OCI-LY7 (cell line): ENCODE results near the gene TRAIP. TPM values are rescaled to one million over a fixed set of nuclear protein-coding genes. Genes with fewer than 3 reads are reported as not detected.

Source experiments
- BruUV-seq: library from RNA; stranded (reverse); fragments of 400-500 nt; replicated peaks from 2 replicates; lab custom pipeline; 2021; lab: Mats Ljungman, UMichigan
- CTCF ChIA-PET: fragments of 300-600 bp; sonication (Branson Sonifier 250); formaldehyde crosslinking; loops from one replicate; lab custom pipeline; 2022; ENCODE audit warnings: antibody characterized with exemption; ENCODE audit not compliant: unreplicated experiment; lab: Charles Lee
- POLR2A ChIA-PET: fragments of 300-600 bp; sonication (Branson Sonifier 250); formaldehyde crosslinking; loops from one replicate; lab custom pipeline; 2022; ENCODE audit warnings: antibody characterized with exemption; lab: Charles Lee
- DNase-seq: peaks from one replicate; pipeline ENCODE4 v3.0.0-alpha.2; 2015; ENCODE audit warnings: low spot score
- H2AFZ ChIP-seq: fragments of 200-600 bp; sonication (generic), shearing (Covaris generic); 2 replicates; pipeline ENCODE4 v1.6.1; 2014; ENCODE audit warnings: mild to moderate bottlenecking, antibody characterized with exemption, low read length, moderate library complexity
- H3K27ac ChIP-seq: fragments of 200-600 bp; sonication (generic); 2 replicates; pipeline ENCODE4 v1.5.1; 2014; ENCODE audit warnings: mixed run types, low read depth, mild to moderate bottlenecking, moderate library complexity, low read length, inconsistent platforms; ENCODE audit not compliant: poor library complexity, severe bottlenecking
- H3K36me3 ChIP-seq: fragments of 200-600 bp; sonication (generic); 2 replicates; pipeline ENCODE4 v1.6.1; 2014; ENCODE audit warnings: mild to moderate bottlenecking, antibody characterized with exemption, low read length, moderate library complexity, mixed read lengths; ENCODE audit not compliant: insufficient read depth
- H3K4me1 ChIP-seq: fragments of 200-600 bp; sonication (generic); 2 replicates; pipeline ENCODE4 v1.5.1; 2014; ENCODE audit warnings: mild to moderate bottlenecking, low read length; ENCODE audit not compliant: insufficient read depth, poor library complexity, severe bottlenecking
- H3K4me2 ChIP-seq: fragments of 200-600 bp; sonication (generic); 2 replicates; pipeline ENCODE4 v1.6.1; 2014; ENCODE audit warnings: mild to moderate bottlenecking, low read length
- H3K4me3 ChIP-seq: fragments of 200-600 bp; sonication (generic); 2 replicates; pipeline ENCODE4 v1.5.1; 2014; ENCODE audit warnings: mild to moderate bottlenecking, low read depth, low read length; ENCODE audit not compliant: poor library complexity, severe bottlenecking
- H3K79me2 ChIP-seq: fragments of 200-600 bp; sonication (generic); 2 replicates; pipeline ENCODE4 v1.6.1; 2016; ENCODE audit warnings: low read depth, mild to moderate bottlenecking, low read length, moderate library complexity, mixed read lengths; ENCODE audit not compliant: insufficient read depth
- H3K9me2 ChIP-seq: fragments of 200-600 bp; sonication (generic); 2 replicates; pipeline ENCODE4 v1.6.1; 2016; ENCODE audit warnings: mild to moderate bottlenecking, low read length, mixed read lengths; ENCODE audit not compliant: insufficient read depth
- H3K9me3 ChIP-seq: fragments of 200-600 bp; sonication (generic); 2 replicates; pipeline ENCODE4 v1.6.1; 2014; ENCODE audit warnings: mild to moderate bottlenecking, mixed run types, low read length, mixed read lengths
- H4K20me1 ChIP-seq: fragments of 200-600 bp; sonication (generic); 2 replicates; pipeline ENCODE4 v1.6.1; 2014; ENCODE audit warnings: mild to moderate bottlenecking, antibody characterized with exemption, low read length, moderate library complexity, mixed read lengths; ENCODE audit not compliant: insufficient read depth
- EZH2phosphoT487 ChIP-seq: fragments of 200-600 bp; sonication (generic); IDR thresholded peaks from 2 replicates; pipeline ENCODE4 v1.6.1; 2018; ENCODE audit warnings: low read depth, borderline replicate concordance, mild to moderate bottlenecking, mixed run types, antibody characterized with exemption, low read length, moderate library complexity, mixed read lengths
- intact Hi-C: fragments of 100-400 bp; cut with micrococcal nuclease; formaldehyde crosslinking; loops from one replicate; pipeline ENCODE4 v1.10.0; 2022; ENCODE audit not compliant: unreplicated experiment
- total RNA-seq, 2 experiments: library from RNA; depleted of rRNA in 1 of 2; stranded (reverse); fragments of >200 nt in 1 of 2; shearing (Covaris generic) in 1 of 2; gene quantifications; 2 replicates each; pipeline ENCODE4 v1.2.3, GENCODE V29; 2014 to 2022
- TF ChIP-seq, protein P1 (sequence below): fragments of 200-600 bp; sonication (generic); conservative IDR thresholded peaks from 2 replicates; pipeline ENCODE4 v1.5.1; 2014; ENCODE audit warnings: mild to moderate bottlenecking, antibody characterized with exemption, low read length, moderate library complexity, mixed read lengths

The TRAIP gene
- total RNA-seq, 2 experiments from 2014 or later: 38.6 to 41.8 TPM

DNA sequence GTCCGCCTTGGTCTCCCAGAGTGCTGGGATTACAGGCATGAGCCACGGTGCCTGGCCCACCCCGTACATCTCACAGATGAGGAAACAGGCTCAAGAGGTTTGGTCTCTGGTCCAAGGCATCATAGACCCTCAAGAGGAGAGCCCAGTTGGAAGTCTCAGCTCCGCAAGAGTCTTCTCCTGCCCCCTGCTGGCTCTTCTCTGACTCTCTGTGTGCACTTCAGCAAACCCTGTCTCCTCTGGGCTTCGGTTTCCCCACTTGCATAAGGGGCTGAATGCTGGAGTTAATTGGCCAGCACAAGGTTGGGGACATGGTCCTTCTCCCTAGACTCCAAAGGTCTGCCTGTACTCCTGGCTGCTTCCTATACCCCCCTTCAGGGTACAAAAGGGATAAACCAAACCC is 43.5 kb upstream of the TRAIP start:
- BruUV-seq: no TSS peak
- H3K4me2 ChIP-seq: peak overlapping the region; percentile 40; the same call in 1 of the 2 replicates
- peak; percentile 70 for DNase-seq
- no peak overlapping the region for H2AFZ ChIP-seq
- no peaks in the 10 kb centered on the region for H3K9me3 ChIP-seq
- TF ChIP-seq EZH2phosphoT487: no peak
- TF ChIP-seq, protein P1, sequence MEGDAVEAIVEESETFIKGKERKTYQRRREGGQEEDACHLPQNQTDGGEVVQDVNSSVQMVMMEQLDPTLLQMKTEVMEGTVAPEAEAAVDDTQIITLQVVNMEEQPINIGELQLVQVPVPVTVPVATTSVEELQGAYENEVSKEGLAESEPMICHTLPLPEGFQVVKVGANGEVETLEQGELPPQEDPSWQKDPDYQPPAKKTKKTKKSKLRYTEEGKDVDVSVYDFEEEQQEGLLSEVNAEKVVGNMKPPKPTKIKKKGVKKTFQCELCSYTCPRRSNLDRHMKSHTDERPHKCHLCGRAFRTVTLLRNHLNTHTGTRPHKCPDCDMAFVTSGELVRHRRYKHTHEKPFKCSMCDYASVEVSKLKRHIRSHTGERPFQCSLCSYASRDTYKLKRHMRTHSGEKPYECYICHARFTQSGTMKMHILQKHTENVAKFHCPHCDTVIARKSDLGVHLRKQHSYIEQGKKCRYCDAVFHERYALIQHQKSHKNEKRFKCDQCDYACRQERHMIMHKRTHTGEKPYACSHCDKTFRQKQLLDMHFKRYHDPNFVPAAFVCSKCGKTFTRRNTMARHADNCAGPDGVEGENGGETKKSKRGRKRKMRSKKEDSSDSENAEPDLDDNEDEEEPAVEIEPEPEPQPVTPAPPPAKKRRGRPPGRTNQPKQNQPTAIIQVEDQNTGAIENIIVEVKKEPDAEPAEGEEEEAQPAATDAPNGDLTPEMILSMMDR: peak; percentile 79
- H3K4me3 ChIP-seq: no peak overlapping the region
- peaks cover 18% of the 10 kb centered on the region for H3K4me1 ChIP-seq
- intact Hi-C loops: loop anchor here (5.0 kb wide), 1 partner anchor 43 kb away; the partner anchor contains the start of gene TRAIP
- H3K79me2 ChIP-seq: no peaks in the 10 kb centered on the region
- H3K36me3 ChIP-seq: no peaks in the 10 kb centered on the region
- no peaks in the 10 kb centered on the region for H4K20me1 ChIP-seq
- H3K27ac ChIP-seq: no peak overlapping the region
- CTCF ChIA-PET: interaction anchor here (0.6 kb wide), 1 partner anchor 91 kb away, joined by 7 read pairs; no protein-coding TSS in a partner anchor
- no peaks in the 10 kb centered on the region for H3K9me2 ChIP-seq
- POLR2A ChIA-PET: interaction anchor here (0.6 to 1.0 kb wide), 3 partner anchors 11 to 171 kb away, joined by 3 to 5 read pairs (median 4); no protein-coding TSS in a partner anchor

DNA sequence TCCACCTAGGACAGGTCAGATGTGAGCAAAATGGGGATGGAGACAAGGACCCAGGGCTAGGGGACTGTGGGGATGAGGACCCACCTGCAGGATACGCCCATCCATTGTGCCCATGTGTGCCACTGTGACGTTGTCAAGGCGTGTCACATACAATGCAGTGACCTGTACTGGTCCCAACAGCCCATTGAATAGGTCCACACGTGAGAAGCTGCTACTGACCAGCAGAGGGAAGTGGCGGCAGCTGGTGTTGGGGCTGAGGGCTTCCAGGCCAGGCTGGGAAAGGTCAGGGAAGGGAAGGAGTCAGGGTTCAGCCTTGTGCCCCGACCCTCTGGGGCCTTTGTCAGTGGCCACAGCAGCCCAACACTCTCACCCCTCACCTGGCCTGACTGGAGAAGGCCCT is 42.6 kb upstream of the TRAIP start:
- no peak overlapping the region for H3K4me2 ChIP-seq
- CTCF ChIA-PET: interaction anchor here (0.6 kb wide), 1 partner anchor 60 kb away, joined by 3 read pairs; no protein-coding TSS in a partner anchor
- H3K9me3 ChIP-seq: no peaks in the 10 kb centered on the region
- H3K36me3 ChIP-seq: no peaks in the 10 kb centered on the region
- H4K20me1 ChIP-seq: no peaks in the 10 kb centered on the region
- no TSS peak for BruUV-seq
- H3K4me1 ChIP-seq: peaks cover 18% of the 10 kb centered on the region
- intact Hi-C loops: no loop called here
- H3K79me2 ChIP-seq: no peaks in the 10 kb centered on the region
- TF ChIP-seq, protein P1: no peak
- TF ChIP-seq EZH2phosphoT487: no peak
- no peak overlapping the region for H2AFZ ChIP-seq
- DNase-seq: no peak
- H3K9me2 ChIP-seq: no peaks in the 10 kb centered on the region
- no peak overlapping the region for H3K27ac ChIP-seq
- H3K4me3 ChIP-seq: no peak overlapping the region
- POLR2A ChIA-PET: no interaction called here

DNA sequence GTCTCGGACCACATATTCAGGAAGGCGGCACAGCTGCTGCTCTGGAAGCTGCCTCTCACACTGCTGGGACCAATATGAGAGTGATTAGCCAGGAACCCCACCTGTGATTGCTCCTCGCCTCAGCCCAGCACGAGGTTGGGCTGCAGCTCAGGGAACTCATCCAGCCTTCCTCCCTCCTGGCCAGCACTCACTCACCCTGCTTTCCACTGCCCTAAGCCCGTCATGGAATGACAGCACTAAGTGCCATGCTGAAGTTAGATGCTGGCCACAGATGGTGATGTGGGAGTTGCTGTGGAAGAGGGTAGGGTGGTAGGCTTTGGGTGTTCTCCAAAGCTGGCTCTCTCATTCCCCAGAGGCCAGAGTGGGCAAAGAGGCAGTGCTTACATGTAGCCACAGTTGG is 40.0 kb upstream of the TRAIP start:
- Histone ChIP-seq H3K79me2 (no peaks in the 10 kb centered on the region), H3K9me3 (no peaks in the 10 kb centered on the region), H3K4me1 (peaks cover 16% of the 10 kb centered on the region), H4K20me1 (no peaks in the 10 kb centered on the region), H3K36me3 (no peaks in the 10 kb centered on the region), H3K9me2 (no peaks in the 10 kb centered on the region), H3K27ac (no peak overlapping the region), H3K4me2 (no peak overlapping the region), H3K4me3 (no peak overlapping the region), H2AFZ (no peak overlapping the region)
- no peak for DNase-seq
- POLR2A ChIA-PET: no interaction called here
- TF ChIP-seq, protein P1: no peak
- TF ChIP-seq EZH2phosphoT487: no peak
- intact Hi-C loops: no loop called here
- CTCF ChIA-PET: interaction anchor here (0.6 kb wide), 2 partner anchors 70 to 94 kb away, joined by 3 read pairs; no protein-coding TSS in a partner anchor
- no TSS peak for BruUV-seq
